Uterus (tissue), 4 donors: ENCODE measurements around the gene ATF6B. TPM values are rescaled to one million over a fixed set of nuclear protein-coding genes. Genes with fewer than 3 reads are reported as not detected.

Experiments used
- DNase-seq, 2 donors: peaks; one replicate each; pipeline ENCODE4 v3.0.0-alpha.2; 2019 to 2020
- H3K27ac ChIP-seq, 2 donors: fragments of 200-600 bp; sonication (generic); 1 replicate in 1 of 2; 2 replicates in 1 of 2; pipeline ENCODE4 v1.5.1; 2016 to 2018
- H3K27me3 ChIP-seq, 2 donors: fragments of 200-600 bp; sonication (generic); one replicate each; pipeline ENCODE4 v1.5.1; 2018 to 2019; ENCODE audit warnings: control low read depth in 1 of 2
- H3K36me3 ChIP-seq, 2 donors: fragments of 200-600 bp; sonication (generic); one replicate each; pipeline ENCODE4 v1.5.1; 2019; ENCODE audit warnings: control low read depth in 1 of 2
- H3K4me1 ChIP-seq, 2 donors: fragments of 200-600 bp; sonication (generic); one replicate each; pipeline ENCODE4 v1.5.1; 2018 to 2019; ENCODE audit warnings: control low read depth in 1 of 2
- H3K4me3 ChIP-seq, 2 donors: fragments of 200-600 bp; sonication (generic); 1 replicate in 1 of 2; 2 replicates in 1 of 2; pipeline ENCODE4 v1.5.1; 2018 to 2019; ENCODE audit warnings: mild to moderate bottlenecking in 1 of 2
- H3K9me3 ChIP-seq, 2 donors: fragments of 200-600 bp; sonication (generic); one replicate each; pipeline ENCODE4 v1.5.1; 2019; ENCODE audit warnings: control low read depth in 1 of 2
- CTCF ChIP-seq, 4 experiments: fragments of 200-600 bp in 2 of 4; fragments of 450-650 bp in 2 of 4; sonication (generic) in 2 of 4; IDR thresholded peaks; one replicate each; pipeline ENCODE4 v1.5.1; 2016 to 2019; ENCODE audit warnings: antibody characterized with exemption in 4 of 4, mild to moderate bottlenecking in 2 of 4, moderate library complexity in 1 of 4
- POLR2A ChIP-seq, 2 donors: fragments of 450-650 bp; IDR thresholded peaks; one replicate each; pipeline ENCODE4 v1.6.1; 2016; ENCODE audit warnings: antibody characterized with exemption in 2 of 2, mild to moderate bottlenecking in 1 of 2, moderate library complexity in 1 of 2
- intact Hi-C: fragments of 100-400 bp; cut with DNase I; formaldehyde crosslinking; loops from one replicate; pipeline ENCODE4 v1.15.1; 2023; ENCODE audit warnings: low total_unique reads
- total RNA-seq, 4 donors: library from RNA; depleted of rRNA in 3 of 4; stranded (reverse); fragments of >200 nt in 3 of 4; gene quantifications; one replicate each; pipeline versions ENCODE4 v1.1.0 to v1.2.4, GENCODE V29; 2014 to 2023
- donor health status: DM: yes; HTN: yes; CAD: no.

The ATF6B gene
- total RNA-seq, 4 donors from 2014 or later = 16.4 to 121 (median 33.6) TPM

DNA sequence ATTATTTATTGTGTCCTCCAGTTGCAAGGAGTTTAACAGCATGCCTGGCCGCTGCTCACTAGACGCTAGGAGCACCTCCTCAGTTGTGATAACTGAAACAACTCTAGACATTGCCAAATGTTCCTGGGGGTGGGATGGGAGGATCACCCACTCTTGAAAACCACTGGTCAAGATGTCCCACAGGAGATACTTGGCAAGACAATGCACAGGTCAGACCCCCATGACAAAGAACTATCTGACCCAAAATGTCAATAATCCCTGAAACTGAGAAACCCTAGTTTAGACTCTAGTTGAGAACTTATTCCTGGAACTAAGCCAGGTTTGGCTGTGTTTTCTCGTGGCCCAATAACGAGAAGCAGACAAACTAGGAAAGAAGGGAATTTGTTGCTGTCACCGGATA lies 11.5 kb upstream of the ATF6B start:
- no peak overlapping the region for H3K27ac ChIP-seq
- intact Hi-C loops = no loop called here

GRCh38 chr6:32137454-32137853 lies 9.4 kb upstream of the ATF6B start:
- H3K4me1 ChIP-seq = no peaks in the 10 kb centered on the region
- TF ChIP-seq CTCF (IDR thresholded peaks at IDR 0.05) = no peak
- no peak for TF ChIP-seq POLR2A (IDR thresholded peaks at IDR 0.05)
- H3K27ac ChIP-seq = no peak overlapping the region
- intact Hi-C loops = no loop called here
- no peaks in the 10 kb centered on the region for H3K27me3 ChIP-seq
- no peak for DNase-seq
- H3K9me3 ChIP-seq = no peaks in the 10 kb centered on the region
- H3K36me3 ChIP-seq = no peaks in the 10 kb centered on the region
- no peak overlapping the region for H3K4me3 ChIP-seq

More for the DNA sequence above, 11.5 kb upstream of the ATF6B start:
- no peak for TF ChIP-seq CTCF (IDR thresholded peaks at IDR 0.05)
- TF ChIP-seq POLR2A (IDR thresholded peaks at IDR 0.05) = no peak
- Histone ChIP-seq H3K9me3 (no peaks in the 10 kb centered on the region), H3K4me3 (no peak overlapping the region), H3K36me3 (no peaks in the 10 kb centered on the region), H3K4me1 (no peaks in the 10 kb centered on the region), H3K27me3 (no peaks in the 10 kb centered on the region)
- DNase-seq = no peak

- Histone ChIP-seq H3K36me3 (no peaks in the 10 kb centered on the region), H3K27ac (no peak overlapping the region), H3K4me1 (peaks cover 0 to 8% of the 10 kb centered on the region in 2 donors), H3K9me3 (no peaks in the 10 kb centered on the region), H3K4me3 (no peak overlapping the region), H3K27me3 (no peaks in the 10 kb centered on the region)
- DNase-seq = no peak
- TF ChIP-seq CTCF (IDR thresholded peaks at IDR 0.05) (no peak), POLR2A (IDR thresholded peaks at IDR 0.05) (no peak)
- intact Hi-C loops = no loop called here
These were observed 5.7 kb upstream of the ATF6B start for GRCh38 chr6:32133786-32134185.

GRCh38 chr6:32132110-32132509 lies 4.1 kb upstream of the ATF6B start:
- Histone ChIP-seq H3K9me3 (no peaks in the 10 kb centered on the region), H3K4me3 (no peak overlapping the region), H3K4me1 (peaks cover 0 to 17% of the 10 kb centered on the region in 2 donors), H3K36me3 (no peaks in the 10 kb centered on the region), H3K27ac (no peak overlapping the region), H3K27me3 (no peaks in the 10 kb centered on the region)
- DNase-seq = no peak
- TF ChIP-seq CTCF (IDR thresholded peaks at IDR 0.05) (no peak), POLR2A (IDR thresholded peaks at IDR 0.05) (no peak)
- intact Hi-C loops = no loop called here

- Histone ChIP-seq H3K27ac (no peak overlapping the region), H3K9me3 (no peaks in the 10 kb centered on the region), H3K4me1 (peaks cover 0 to 19% of the 10 kb centered on the region in 2 donors), H3K36me3 (no peaks in the 10 kb centered on the region), H3K27me3 (no peaks in the 10 kb centered on the region), H3K4me3 (no peak overlapping the region)
- TF ChIP-seq POLR2A (IDR thresholded peaks at IDR 0.05) = no peak
- no peak for TF ChIP-seq CTCF (IDR thresholded peaks at IDR 0.05)
- intact Hi-C loops = no loop called here
- DNase-seq = no peak
These were observed 3.4 kb upstream of the ATF6B start for GRCh38 chr6:32131439-32131948.
